HG02610 (cell line): Measurements from ENCODE around the gene ZBTB7C.

Source experiments
- ATAC-seq: cut with Tn5 transposase; IDR thresholded peaks from one replicate; pipeline ENCODE4 v1.9.1; 2021; ENCODE audit warnings: mild to moderate bottlenecking, moderate library complexity; ENCODE audit not compliant: unreplicated experiment

The ZBTB7C gene

DNA sequence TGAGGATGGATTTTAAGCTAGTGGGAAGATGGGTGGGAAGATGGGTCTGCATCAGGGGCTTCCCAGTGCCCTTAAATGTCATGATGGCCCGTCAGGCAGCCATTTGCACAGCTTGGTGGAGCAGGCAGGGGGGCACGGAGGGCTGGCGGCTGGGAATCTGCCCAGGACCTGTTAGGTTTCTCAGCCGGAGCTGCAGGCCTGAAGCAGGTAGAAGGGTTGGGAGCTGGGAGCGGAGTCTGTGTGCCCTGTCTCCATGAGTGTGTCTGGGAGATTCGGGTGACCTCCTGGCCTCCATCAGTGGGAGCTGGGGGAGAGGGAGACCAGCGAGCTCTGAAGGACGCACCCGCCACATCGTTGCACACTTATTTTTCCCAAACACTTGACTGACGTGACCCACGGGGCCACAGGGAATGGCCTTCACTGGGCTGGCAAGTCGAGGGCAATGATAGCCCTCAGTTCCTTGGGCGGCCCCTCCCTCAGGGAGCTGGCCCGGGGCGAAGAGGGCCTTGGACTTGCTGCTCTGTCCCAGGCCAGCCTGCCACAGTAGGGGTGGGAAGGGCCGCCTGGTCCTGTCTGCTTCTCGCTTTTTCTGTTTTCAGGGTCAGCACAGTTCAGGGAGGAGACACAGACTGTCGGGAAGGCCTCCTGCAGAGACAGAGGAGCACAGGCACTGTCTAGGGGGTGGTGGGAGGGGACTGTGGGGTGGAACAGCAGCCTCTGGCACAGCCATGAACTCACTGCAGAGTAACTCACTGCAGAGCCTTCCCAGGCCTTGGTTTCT, 236.8 kb downstream of the ZBTB7C start:
- ATAC-seq: no peak

DNA sequence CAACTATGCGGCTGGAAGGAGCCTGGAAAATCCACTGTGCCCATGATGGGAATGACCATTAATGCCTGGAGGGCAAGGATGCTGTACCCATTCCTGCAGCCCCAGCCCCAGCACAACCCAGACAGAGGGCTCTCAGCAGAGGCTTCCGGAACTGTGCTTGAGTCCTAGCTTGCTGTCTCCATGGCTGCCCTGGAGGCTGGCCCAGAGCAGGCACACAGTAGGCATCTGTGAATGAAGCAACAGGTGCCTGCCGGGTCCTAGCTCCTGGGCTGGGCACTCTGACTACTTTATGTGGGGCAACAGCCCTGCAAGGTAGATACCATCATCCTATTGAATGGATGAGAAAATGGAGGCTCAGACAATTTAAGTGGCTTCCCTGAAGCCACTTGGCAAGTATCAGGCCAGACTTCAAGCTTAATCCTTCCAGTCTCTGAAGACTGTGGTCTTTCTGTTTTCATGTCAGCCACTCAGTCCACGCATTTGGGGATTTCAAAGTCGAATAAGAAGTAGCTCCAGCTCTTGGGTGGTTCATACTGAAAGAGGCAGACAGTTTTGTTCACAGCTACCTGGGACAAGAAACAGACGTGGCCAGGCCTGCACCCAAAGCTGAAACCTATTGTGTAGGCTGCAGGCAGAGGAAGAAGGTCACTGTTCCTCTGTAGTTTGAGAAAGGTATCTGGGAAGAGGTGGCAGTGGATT, 237.5 kb downstream of the ZBTB7C start:
- no peak for ATAC-seq

DNA sequence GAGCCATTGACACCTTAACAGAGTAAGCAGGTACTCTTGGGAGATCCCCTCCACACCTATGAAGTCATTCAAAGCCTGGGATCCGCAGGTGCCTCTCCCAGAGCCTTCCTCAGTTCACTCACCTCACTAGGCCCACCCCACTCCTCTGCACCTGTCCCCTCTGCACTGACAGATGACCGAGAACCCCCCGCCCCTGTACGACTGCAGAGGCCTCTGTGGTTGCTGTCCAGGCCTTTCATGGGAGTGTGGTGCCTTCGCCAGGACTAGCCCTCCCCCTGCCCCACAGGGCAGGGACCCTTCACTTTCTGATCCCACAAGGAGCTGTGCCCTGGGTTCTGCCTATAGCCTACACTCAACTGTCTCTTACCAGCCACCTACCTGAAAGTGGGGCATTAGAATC, 238.5 kb downstream of the ZBTB7C start:
- ATAC-seq: no peak

DNA sequence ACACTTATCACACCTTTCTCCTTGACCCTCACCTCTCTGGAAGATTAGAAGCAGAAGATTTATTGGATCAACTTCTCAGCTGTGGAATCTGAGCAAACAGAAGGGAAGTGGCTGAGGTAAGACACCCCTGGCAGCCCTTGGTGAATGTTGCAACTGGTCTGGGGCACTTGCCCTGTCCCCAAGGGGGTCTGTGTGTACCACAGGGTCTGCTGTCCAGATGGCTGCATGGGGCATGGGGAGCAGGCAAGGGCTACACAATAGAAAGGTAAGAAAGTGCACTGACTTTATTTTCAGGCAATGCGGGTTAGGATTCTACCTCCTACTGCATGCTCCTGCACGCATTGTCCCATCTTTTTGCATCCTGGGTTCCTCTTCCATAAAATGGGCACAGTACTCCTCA, 240.3 kb downstream of the ZBTB7C start:
- ATAC-seq: no peak

DNA sequence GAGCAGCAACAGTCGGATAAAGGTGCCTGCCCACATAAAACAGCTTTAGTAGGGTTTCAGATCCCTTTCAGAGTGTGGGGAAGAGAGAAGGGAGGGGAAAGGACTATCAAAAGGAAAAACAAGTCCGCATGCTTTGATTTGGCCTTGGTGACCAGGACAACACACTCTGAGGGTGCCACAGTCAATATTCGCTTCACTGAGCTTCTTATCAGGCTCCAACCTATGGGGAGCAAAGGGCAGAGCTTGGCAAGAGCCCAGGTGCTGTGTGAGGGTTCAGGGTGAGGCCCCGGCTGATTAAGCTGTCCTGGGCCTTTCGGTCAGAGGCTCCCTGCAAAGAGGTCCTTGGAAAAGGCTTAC, 241.3 kb downstream of the ZBTB7C start:
- ATAC-seq: no peak

DNA sequence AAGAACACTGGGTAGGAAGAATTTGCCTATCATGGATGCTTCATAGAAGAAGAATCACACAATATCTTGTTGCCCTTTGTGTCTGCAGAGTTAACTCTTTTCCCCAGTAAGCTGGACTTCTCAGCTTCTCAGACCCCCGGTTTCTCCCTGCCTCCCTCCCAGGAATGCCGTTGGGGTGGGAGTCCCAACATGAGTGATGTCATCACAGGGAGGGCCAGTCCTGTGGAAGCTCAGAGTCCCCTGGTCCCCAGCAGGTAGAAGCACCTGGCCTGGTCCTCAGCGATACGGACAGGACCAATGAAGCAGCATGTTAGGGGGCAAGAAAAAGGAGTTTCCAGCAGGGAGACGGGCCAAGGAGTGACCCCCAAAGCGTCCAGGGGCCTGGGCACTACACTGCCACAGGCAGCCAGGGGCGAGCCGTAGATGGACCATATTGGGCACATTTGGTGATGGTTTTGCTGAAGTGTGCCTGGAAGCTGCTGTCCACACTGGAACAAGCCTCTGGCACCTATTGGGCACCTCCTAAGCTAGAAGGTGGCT, 242.8 kb downstream of the ZBTB7C start:
- no peak for ATAC-seq

DNA sequence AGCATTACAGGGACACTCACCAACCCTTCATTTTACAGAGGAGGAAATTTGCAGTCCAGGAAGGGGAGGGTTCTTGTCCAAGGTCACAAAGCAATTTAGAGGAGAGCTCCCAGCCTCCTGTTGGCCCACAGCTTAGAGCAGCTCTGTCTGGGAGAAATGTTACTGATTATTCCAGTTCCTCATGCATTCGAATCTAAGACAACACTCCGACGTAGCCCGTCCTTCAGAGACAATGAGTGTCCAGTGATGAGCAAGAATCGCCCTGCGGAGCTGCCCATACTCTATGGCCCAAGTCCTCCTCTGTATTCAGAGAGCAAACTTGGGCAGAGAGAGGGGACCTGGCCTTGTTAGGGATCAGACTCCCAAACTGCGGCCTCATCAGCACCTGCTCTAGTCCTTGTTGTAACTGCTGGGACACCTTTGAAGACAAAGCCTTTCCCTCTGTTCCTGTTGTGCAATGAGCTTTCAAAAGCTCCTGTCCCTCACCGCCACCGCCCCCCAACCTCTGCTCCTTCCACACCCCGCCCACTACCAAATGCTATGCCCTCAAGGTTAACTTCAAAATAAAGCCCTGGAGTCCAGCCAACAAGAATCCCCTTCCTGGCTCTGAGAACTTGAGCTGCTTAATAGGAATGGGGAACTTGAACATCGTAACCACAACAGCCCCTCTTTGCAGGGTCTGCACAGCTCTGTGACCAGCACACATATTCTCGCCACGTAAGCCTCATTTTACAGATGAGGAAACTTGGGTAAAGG, 243.9 kb downstream of the ZBTB7C start:
- no peak for ATAC-seq

DNA sequence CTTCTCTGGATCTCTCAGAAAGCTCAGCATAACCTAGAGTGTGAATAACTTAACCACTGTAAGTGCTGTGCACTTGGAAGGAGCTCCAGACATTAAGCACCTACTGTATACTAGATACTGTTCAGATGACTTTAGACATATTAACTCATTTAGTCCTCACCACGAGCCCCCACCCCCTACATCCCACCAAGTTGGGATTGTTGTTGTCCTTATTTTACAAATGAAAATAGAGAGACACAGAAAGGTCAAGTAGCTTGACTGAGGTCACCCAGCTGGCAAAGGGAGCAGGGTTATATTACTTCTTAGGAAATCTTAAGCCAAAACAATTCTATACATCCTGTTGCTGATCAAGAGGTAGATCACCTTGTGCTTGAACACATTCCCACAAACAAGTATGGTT, 244.5 kb downstream of the ZBTB7C start:
- ATAC-seq: no peak

DNA sequence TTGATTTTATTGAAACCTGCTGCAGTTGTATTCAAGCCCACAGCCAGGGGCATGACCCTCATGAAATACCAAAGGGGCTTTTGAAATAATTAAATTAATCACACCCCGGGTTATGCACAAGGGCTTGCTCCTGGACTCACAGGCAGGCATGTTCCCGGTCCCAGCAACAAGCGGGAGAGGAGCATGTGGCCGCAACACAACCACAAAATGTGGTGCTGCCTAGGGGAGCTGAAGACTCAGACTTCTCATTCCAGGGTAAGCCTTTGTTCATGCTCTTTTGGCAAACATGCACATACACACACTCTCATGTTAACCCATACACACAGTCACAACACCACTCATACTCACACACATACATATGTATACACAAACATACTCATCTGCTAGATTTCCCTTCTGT, 245.1 kb downstream of the ZBTB7C start:
- no peak for ATAC-seq

DNA sequence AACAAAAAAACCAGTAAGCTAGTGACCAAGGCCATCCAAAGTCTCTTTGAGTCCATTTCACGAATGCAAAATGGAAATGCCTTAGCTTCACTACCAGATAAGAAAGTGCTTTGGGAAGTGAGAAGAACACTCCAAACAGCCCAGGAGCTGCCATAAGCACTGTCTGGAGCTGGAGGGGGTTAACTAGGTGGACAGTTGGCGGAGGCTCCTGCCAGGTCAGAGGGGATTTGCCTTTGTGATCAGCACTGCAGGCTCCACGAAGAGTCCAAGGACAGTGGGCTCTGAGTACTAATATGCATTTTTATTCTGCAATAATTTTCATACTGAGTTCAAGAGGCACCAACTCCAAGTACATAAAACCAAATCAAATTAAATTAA, 245.5 kb downstream of the ZBTB7C start:
- ATAC-seq: no peak

DNA sequence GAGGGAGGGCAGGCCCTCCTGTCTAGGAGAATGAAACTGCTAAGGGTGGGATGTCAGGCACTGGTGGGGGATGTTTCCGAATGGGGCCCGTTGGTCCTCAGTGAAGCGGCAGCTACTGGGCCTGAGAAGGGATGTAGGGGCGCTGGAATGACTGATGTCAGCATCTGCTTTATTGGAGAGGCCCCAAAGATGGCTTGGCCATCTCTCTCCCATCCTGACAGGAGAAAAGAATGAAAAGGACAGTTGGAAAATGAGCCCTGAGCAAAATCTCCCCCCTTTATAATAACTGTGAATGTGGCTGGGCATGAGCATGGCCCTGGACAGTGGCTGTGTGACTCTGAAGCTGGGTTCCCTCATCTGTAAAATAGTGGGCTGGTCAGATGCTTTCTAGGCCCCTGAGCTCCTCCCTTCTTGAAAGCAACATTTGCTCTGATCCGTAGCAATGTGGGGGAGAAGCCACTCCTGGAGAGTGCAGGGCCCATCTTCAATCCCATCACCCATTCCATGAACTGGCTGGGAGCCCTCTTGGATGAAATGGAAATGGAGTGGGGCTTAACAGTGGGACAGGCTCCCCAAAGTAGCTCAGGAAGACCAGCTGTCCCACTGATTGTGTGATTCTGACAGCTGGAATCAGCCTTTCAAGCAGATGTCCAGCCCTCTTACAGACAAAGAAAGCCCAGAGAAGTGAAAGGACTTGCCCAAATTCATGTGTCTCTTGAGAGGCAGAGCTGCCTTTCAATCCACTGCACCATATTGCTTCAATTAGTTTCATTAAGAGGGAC, 246.0 kb downstream of the ZBTB7C start:
- ATAC-seq: no peak

DNA sequence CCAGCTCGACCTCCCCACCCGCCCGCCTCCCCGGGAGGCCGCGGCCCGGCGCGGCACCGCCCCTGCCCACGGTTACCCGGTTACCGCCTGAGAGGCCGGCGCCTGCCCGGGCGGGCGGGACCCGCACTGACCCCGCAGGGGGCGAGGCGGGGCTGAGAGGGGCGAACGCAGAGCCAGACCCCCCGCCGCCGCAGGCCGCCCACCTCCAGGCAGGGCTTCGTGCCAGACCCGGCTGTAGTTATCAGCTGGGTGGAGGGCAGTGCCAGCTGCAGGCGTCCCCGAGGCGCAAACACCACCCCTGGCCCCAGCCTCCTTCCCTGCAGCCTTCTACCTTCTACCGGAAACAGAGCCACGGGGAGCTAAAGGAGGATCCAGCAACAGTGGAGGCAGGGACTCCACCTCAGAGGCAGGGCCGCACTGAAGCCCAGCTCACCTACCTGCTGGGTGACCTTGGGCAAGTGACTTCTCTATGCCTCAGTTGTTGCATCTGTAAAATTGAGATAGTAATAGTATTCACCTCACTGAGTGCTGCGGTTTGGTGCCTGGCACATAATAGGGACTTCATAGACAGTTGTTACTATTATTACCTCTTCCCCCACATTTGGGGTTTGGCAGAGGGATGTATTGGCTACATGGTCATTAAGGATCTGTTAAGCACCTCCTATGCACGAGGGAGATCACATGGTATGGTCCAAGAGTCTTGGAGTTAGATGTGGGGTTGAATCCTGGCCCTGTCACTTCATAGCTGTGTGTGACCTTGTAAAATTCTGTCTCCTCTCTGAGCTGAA, 247.1 kb downstream of the ZBTB7C start:
- ATAC-seq: no peak

DNA sequence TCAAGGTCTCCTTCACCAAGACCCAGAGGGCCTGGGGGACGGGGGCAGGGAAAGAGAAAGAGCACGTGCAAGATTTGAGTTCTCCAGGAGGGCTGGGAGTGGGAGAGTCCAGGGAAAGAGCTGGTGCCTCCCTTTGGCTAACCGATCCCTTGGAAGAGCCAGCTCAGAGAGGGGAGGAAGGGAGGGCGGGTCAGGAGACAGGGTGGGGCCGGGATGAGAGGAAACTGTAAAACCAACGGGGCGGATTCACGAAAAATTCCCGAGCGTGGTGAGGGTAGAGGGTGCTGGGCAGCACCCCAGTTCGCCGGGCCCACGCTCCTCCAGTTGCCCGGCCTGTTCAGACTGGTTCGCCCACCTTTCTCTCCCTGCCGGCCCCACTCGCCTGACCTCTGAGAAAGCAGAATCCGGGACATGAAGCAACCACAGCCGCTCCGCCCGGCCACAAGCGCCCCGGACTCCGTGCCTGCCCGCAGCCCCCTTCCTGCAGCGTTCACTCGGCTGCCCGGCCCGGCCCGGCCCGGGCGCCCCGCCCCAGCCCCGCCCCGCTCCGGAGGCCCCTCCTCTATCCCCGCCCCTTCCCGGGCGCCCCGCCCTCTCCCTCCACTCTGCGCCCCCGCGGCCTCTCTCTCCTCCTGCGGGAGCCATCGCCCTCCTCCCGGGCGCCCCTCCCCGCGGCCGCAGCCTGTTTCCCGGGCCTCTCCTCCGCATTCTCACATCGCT, 247.8 kb downstream of the ZBTB7C start:
- ATAC-seq: no peak

DNA sequence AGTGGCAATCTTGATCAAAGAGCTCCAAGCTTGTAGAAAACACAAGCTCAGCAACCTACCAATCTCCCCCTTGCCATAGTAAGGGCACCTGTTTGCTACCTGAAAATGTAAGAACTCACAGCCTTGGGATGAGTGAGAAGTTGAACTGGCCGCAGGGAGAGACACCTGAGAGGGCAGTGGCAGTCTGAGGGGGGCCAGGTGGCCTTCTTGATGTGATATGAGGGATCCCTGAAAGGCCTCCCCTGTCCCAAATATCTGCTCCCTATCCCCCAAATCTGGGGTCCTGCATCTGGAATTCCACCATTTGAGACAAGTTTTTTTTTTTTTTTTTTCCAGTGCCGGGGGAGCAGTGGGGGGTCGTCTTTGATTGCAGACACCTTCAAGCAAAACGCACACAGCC, 248.6 kb downstream of the ZBTB7C start:
- ATAC-seq: no peak

DNA sequence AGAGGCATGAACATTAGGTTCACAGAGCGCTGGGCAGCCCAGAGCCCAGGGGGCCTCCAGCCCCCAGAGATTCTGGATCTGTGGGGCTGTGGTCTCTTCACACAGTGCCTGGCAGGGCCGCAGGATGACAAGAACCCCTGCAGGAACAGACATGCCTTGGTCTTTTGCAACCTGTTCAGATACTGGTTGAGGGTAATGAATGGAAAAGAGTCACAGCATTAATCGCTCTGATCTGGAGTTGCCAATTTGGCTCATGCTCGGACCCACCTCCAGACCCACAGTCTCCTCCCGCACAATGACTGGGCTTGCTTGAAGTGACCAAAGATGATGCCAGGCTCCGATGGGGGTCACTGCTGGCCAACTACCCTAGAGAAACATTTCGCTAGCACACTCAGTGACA, 249.4 kb downstream of the ZBTB7C start:
- ATAC-seq: no peak

DNA sequence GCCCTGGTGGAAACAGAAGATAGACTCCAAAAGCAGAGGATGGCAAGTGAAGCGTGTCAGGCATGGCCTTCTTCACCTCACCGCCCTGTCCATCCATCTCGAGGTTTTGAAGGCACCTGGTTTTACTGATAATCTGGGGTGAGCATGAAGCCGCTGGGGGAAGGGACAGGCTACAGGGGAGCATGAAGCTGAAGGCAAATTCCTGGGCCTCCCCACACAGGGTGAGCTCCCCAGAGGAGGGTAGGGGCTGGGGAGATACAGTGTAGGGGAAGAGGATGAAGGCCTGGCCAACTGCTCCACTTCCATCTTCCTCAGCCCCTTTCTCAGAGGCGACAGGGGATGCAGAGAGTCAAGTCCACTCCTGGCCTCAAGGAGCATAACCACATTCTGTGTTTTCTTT, 250.5 kb downstream of the ZBTB7C start:
- ATAC-seq: no peak

DNA sequence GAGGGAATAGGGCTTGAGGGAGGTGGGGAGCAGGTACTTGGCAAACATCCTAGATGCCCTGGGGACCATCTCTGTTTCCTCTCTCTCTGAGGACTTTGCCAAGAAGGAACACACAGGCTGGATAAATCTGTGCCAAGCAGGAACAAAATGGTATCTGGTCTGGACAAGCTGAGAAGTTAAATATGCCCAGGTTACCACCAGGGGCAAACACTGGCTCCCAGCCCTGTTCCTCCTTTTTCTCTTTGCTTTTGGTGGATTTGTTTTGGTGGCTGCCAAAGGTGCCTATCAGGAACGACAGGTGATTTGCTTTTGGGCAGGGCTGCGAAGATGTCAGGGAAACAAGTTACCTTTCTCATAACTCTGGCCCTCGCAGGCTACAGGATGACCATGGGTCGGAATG, 251.2 kb downstream of the ZBTB7C start:
- ATAC-seq: no peak

DNA sequence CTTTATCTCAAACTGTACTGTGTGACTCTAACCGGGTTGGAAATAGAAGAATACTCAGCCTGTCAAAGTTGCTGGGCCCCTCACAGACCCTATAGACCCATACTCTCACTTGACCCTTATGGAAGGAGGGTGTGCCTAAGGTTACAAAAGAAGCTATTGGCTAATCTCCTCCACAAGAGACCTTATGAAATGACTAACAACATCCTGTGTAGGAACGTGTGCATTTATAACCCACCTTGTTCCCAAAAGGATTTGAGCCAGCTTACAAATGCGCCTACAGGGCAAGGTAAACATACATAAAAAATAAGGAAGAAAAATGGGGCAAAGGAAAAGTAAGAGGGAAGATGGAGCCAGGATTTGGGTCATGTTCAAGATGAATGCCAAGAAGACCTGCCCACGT, 253.3 kb downstream of the ZBTB7C start:
- ATAC-seq: no peak

DNA sequence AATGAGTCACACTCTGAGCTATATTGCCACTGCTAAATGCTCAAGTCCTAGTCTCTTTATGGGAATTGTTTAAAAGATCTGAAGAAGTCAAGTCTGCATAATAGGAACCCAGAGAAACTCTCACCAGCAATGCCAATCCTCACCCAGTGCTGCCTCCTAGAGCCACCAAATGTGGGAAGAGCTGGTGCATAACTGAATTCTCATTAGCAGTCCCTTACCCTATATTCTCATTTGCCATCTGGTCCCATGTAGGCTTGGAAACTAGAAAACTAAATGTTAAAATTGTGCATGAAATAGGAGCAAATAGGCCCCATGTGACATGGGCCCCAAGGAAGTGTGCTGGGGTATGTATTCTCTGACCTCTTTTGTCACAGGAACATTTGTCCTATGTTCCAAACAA, 254.4 kb downstream of the ZBTB7C start:
- ATAC-seq: no peak
